Adipose tissue (tissue), 3 donors: ENCODE measurements around the gene MALT1. TPM values are rescaled to one million over a fixed set of nuclear protein-coding genes. Genes with fewer than 3 reads are reported as not detected.
"Not testable (repeated sequence)": the region's sequence is repeated elsewhere in the genome, so short reads cannot be mapped to it uniquely, and the experiment has no call there.

ENCODE experiments used
- H3K27ac ChIP-seq: one replicate; pipeline ENCODE4 v1.5.1; 2013; ENCODE audit warnings: low read depth, low read length
- WGBS, 3 donors: extraction: QIAGEN DNeasy Blood & Tissue Kit; methylation state at CpG; one replicate each; pipeline ENCODE4 v1.1.7; 2013; 5-methylcytosine and 5-hydroxymethylcytosine counted together
- polyA plus RNA-seq, 3 donors: library from polyadenylated mRNA; stranded (reverse); fragments of 200-250 nt; gene quantifications; one replicate each; pipeline ENCODE4 v1.2.3, GENCODE V29; 2013
- donor health status: healthy with polysubstance abuse.
- donor health status: Bipolar disorder and iron deficiency.
- donor health status: healthy.

MALT1 gene
- polyA plus RNA-seq, 3 donors = 3.3 to 7.5 (median 6.8) TPM

DNA sequence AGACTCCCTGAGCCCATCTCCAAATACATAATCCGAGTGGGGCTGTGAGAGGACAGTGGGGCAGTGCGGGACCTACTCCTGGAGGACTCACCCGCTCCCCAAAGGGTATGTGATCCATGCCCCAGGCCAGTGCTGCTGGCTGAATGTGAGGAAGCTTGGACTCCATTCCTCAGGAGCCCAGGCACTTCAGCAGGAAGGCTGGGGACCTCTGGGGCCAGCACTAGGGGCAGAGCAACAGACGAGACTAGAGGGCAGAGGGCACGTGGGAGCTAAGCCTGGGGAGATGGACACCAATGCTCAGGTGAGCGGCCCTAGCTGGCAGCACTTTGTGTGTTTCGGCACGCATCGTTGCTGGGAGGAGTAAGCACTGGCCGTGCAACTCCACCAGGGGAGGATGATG lies 84.9 kb downstream of the MALT1 start:
- WGBS, 3 donors = 85 to 90% (median 88%) methylated on average over 8 to 9 of the region's 10 CpGs
- H3K27ac ChIP-seq = no peak overlapping the region

DNA sequence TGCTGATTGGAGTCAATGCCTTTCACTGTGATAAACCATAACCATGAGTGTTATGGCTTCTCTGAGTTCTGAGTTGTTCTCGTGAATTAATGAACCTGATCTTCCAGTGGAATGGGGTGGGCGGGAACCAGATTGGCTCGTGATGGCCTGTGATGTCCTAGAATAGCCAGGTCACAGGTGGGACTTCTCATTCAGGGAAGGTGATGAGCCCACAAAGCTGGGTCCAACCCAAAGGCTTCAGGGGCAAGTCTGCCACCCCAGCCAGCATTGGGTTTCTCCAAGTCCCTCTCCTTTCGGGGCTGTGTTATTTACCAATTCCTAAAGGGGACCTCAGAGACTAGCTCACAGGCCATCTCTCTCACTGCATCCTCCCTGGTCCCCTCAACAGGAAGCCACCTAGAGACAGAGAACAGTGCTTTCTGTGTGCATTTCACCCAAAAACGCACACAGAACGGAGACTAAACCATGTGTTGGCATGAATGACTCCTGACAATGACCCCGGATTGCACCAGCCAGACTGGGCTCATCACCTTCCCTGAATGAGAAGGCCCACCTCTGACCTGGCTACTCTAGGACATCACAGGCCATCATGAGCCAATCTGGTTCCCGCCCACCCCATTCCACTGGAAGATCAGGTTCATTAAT lies 85.5 kb downstream of the MALT1 start:
- no peak overlapping the region for H3K27ac ChIP-seq
- 87 to 95% (median 90%) methylated on average over 8 of the region's 8 CpGs for WGBS, 3 donors

DNA sequence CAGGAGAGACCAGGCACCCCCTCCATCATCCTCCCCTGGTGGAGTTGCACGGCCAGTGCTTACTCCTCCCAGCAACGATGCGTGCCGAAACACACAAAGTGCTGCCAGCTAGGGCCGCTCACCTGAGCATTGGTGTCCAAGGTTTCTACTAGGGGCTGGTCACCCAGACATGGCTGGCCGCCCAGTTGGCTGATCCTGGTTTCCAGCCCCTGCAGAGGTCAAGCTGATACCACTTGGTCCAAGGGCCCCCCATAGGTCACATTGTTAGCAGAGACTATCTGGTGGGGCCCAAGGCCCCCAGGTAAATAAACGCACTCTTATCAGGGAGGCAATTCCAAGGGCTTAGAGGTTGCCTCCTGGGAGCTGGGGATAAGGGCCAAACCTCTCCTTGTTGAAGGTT lies 86.1 kb downstream of the MALT1 start:
- WGBS, 3 donors = 89 to 98% (median 95%) methylated on average over 6 to 7 of the region's 7 CpGs
- not testable (repeated sequence) for H3K27ac ChIP-seq

DNA sequence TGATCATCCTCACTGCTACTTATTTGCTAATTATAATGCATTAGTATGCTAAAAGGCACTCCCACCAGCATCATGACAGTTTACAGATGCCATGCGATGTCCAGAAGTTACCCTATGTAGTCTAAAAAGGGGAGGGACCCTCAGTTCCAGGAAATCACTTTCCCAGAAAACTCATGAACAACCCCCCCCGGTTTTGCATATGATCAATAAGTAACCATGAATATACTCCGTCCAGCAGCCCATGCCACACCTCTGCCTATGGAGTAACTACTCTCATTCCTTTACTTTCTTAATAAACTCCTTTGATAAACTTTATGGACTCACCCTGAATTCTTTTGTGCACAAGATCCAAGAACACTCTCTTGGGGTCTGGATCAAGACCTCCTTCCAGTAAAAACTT lies 86.8 kb downstream of the MALT1 start:
- no peak overlapping the region for H3K27ac ChIP-seq
- WGBS, 3 donors = 53 to 90% (median 70%) methylated on average over 3 of the region's 3 CpGs

DNA sequence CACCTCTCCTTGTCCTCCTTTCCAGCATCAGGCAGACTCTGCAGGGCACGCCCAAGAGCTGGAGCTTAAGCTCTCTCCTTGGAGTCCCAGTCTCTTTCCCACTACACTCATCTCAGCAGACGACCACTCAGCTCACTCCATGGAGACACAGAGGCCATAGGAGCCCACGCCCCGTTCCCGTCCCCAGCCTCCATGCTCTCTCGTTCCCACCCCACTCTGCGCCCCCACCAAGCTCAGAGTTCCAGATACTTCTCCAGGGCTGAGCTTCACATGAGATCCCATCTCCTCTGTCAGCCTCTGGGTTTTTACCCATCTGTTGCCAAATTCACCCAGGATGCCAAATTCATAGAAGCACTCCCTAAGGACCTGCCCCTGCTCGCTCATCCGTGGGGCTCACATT lies 87.3 kb downstream of the MALT1 start:
- 80 to 86% (median 86%) methylated on average over 9 of the region's 9 CpGs for WGBS, 3 donors
- H3K27ac ChIP-seq = no peak overlapping the region

DNA sequence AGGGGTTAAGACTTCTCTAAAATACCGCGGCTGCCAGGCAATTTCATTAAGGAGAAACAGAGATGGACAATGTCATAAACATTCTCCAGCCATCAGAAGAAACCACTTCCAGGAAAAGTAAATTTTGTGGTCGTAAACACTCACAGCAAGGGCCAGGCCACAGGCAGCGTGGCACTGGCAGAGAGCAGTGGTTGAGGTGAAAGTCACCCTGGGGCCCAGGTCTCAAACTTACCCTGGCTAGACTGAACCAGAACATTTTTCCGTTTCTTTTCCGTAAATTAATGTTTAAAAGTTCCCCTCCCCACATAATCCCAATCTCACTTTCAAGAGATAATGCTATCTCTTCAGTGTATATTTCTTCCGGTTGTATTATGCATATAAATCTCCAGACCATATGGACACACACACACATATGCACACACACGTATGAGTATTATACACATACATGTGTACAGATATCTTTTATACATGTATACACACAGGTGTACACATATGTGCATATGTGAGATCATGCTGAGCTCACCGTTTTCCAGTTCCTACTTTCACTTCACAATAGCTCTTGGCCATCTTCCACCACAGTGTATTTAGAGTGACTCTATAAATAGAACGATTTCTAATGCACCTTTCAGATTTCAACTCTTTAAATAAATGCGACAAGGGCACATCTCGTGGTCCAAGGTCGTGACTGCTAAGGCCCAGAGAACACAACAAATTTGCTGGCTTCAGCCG lies 90.1 kb downstream of the MALT1 start:
- WGBS, 3 donors = 48 to 68% (median 59%) methylated on average over 14 of the region's 14 CpGs
- no peak overlapping the region for H3K27ac ChIP-seq

DNA sequence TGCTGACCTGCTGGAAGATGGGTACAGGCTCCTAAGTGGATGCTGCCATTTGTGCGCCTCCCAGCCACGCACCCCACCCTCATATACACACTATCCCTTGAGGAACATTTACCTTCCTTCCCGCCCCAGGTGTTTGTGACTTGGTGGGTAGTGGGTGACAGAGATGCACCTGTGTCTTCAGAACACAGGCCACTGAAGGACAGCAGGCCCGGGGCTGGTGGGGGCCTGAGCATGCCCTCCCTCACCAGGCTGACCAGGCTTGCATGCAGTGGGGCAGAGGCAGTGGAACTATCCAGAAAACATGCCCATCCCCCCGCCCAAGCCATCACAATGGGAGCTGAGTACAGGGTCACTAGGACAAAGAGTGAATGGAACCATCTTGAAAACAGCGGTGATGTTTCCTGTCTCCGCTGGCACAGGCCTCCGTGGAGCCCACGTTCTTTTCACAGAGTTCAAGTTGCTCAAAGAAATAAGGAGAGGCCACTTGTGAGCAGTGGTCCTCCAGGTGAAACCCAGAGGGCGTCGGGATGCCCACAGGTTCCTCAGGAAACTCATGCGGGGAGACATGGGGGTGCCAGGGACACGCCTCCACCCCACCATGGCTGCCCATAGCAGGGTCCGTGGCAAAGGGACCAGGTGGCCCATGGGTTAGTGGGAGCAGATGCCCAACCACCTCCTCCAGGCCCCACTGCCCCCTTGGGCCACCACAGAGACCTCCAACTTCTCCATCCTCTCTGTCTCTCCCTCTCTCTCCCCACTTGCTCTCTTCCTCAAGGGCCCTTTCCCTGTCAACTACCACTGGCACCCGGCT lies 90.9 kb downstream of the MALT1 start:
- no peak overlapping the region for H3K27ac ChIP-seq
- 88 to 93% (median 91%) methylated on average over 15 of the region's 15 CpGs for WGBS, 3 donors

DNA sequence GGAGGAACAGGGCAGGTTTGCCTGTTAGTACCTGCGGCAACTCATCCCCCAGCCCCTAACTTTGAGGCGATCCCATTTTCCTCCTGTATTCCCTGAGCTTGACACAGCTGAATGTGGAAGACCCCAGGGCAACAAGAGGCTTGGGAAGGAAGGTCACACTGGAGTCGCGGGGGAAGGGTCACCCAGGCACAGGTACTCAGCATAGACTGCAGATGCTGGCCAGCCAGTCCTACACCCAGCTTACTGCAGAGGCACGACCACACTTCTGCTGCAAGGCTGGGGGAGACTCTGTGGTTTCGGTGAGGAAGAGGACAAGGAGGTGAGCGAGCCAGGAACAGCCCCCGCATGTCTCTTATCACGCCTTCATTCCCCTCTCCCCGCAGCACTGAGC lies 91.5 kb downstream of the MALT1 start:
- WGBS, 3 donors = 62 to 89% (median 73%) methylated on average over 10 of the region's 10 CpGs
- H3K27ac ChIP-seq = no peak overlapping the region

DNA sequence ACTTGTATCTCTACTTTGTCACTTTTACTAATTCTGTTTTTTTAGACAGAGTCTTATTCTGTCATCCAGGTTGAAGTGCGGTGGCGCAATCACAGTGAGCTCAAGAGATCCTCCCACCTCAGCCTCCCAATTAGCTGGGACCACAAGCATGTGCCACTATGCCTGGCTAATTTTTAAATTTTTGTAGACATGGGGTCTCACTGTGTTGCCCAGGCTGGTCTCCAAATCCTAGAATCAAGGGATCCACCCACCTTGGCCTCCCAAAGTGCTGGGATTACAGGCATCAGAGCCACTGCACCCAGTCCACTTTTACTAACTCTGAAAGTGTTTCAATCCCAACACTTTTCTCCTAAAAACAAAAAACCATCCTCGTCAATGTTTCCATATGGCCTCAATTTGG lies 94.9 kb downstream of the MALT1 start:
- 50 to 81% (median 71%) methylated on average over 3 of the region's 3 CpGs for WGBS, 3 donors
- no peak overlapping the region for H3K27ac ChIP-seq

DNA sequence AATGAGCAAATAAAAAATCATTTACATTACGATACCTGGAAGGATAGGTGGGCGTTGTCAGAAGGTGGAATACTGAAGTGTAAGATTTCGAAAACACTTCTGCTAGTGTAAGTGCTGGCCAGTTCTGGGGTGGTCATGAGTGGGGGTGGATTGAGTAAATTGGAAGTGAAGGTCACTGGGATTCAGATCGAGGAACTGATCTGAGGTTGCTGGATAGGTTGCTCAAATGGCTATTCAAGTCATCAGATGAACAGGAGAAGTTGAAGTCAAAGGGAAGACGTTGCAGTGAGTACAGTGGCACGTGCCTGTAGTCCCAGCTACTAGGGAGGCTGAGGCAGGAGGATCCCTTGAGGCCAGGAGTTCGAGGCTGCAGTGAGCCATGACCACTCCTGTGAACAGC lies 95.7 kb downstream of the MALT1 start:
- H3K27ac ChIP-seq = no peak overlapping the region
- 70 to 81% (median 80%) methylated on average over 7 of the region's 7 CpGs for WGBS, 3 donors

DNA sequence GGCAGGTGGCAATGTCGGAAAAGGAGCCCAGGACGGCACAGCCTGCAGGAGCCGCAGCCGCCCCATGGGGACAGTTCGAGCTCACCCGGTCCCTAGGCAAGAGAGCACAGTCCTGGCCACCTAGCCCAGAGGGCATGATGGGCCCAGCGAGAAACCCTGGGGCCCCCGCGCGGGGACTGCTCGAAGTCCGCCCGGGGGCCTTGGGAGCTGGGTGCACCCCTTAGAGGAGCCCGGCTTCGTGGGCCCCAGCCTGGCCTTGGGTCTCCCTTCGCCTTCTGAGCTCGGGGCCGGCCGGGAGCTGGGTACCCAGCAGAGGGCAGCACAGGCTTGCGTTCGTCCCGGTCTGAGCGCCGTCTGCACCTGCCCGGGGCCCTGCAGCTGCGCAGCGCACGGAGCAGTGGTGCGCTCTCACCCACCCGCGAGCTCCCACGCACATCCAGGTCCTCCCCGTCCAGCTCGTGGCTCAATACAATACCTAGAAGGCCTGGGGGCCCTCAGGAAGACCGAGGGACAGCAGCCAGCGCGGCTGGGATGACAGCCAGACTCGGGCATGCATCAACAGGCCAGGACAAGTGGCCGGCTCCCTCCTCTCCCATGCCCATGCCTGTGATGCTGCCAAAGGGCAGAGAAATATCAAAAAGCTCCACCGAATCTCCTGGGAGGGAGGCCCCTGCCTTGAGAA lies 97.2 kb downstream of the MALT1 start:
- no peak overlapping the region for H3K27ac ChIP-seq
- 11 to 13% (median 12%) methylated on average over 32 to 40 of the region's 40 CpGs for WGBS, 3 donors

DNA sequence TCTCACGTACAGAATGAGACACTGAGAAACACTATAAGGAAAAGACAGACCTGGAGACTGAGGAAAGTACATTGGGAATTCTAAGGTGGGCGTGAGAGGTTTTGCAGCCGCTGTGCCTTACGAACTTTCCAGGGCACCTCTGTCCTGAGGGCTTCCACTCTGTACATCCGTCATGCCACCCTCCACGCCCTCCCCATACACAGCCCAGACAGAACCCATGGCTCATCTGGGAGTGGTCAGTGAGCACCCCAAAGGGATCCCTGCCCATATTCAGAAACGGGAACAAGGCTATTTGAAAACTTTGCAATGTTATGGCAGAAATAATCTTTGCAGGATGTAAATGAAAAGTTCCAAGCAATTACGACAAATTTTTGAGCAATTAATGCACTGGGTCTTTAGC lies 98.1 kb downstream of the MALT1 start:
- 81 to 86% (median 86%) methylated on average over 8 of the region's 8 CpGs for WGBS, 3 donors
- no peak overlapping the region for H3K27ac ChIP-seq

DNA sequence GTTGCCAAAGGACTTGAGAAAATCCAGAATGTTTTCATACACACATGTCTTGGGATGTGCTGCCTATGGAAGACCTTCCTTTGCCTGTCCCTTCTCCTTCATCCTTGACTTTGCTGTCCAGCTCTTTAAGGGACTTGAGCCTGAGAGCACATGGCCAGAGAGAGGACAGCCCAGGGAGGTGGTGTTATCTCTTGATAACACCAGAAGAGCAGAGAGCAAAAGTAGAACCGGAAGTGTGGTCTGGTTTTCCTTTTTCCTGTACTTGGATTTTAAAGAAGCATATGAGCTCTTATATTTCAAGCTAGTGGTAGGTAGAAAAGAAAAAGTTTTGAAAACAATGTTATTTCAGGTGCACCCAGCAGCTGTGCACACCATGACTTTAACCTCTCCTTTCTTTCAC lies 99.3 kb downstream of the MALT1 start:
- 9 to 41% (median 21%) methylated on average over 1 of the region's 1 CpG for WGBS, 3 donors
- no peak overlapping the region for H3K27ac ChIP-seq

DNA sequence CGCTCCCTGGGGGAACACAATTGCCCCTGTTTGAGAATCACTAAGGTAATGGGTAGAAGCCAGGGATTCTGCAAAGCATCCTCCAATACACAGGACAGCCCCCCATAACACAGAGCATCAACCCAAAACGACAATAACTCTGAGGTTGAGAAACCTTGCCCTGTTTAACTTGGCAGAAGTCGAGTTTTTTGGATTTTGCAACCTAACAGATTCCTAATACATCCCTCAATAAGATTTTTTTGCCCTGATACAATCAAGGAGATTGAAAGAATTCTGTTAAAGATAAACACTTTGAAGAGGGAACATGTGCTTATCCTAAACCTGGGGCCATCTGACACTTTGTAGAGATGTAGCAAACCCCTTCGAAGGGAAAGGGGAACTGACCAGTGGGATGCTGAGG lies 100.9 kb downstream of the MALT1 start:
- WGBS, 3 donors = 60 to 68% (median 62%) methylated on average over 4 of the region's 4 CpGs
- H3K27ac ChIP-seq = no peak overlapping the region

DNA sequence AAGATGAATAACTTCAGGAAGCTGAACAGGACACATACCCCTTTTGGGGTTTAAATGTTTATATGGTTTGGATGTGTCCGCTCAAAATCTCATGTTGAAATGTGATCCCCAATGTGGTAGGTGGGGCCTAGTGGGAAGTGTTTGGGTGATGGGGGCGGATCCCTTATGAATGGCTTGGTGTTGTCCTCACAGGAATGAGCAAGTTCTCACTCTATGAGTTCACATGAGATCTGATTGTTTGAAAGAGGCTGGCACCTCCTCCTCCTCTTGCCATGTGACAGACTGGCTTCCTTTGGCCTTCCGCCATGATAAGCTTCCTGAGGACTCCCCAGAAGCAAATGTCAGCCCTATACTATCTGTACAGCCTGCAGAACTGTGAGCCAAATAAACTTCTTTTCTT lies 104.8 kb downstream of the MALT1 start:
- WGBS, 3 donors = 90 to 94% (median 91%) methylated on average over 3 of the region's 3 CpGs
- H3K27ac ChIP-seq = no peak overlapping the region

DNA sequence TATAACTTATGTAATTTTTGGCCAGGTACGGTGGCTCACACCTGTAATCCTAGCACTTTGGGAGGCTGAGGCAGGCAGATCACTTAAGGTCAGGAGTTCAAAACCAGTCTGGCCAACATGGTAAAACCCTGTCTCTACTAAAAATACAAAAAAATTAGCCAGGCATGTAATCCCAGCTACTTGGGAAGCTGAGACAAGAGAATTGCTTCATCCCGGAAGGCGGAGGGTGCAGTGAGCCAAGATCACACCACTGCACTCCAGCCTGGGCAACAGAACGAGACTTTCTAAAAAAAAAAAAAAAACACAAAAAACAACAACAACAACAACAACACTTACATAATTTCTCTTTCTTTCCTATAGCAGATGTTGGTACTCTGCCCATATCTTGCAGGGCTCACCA lies 105.3 kb downstream of the MALT1 start:
- not testable (repeated sequence) for H3K27ac ChIP-seq
- 64 to 81% (median 75%) methylated on average over 4 of the region's 4 CpGs for WGBS, 3 donors

DNA sequence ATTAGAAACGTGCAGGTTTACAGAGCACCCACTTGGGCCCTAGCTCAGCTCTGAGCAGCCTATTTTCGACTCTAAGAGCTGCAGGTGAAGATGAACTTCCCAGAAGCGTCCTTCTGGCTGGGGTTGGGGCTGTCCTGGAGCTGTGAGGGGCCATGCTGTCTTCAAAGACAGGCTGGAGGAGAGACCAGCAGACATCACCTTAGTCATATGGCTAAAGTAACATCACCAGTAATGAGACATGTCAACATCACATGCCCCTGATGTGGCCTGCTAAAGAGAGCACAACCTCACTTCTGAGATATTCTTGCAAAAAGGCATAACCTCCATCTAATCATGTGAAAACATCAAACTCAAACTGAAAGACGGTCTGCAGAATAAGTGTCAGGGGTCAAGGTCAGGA lies 106.2 kb downstream of the MALT1 start:
- 53 to 82% (median 78%) methylated on average over 4 of the region's 4 CpGs for WGBS, 3 donors
- H3K27ac ChIP-seq = no peak overlapping the region

DNA sequence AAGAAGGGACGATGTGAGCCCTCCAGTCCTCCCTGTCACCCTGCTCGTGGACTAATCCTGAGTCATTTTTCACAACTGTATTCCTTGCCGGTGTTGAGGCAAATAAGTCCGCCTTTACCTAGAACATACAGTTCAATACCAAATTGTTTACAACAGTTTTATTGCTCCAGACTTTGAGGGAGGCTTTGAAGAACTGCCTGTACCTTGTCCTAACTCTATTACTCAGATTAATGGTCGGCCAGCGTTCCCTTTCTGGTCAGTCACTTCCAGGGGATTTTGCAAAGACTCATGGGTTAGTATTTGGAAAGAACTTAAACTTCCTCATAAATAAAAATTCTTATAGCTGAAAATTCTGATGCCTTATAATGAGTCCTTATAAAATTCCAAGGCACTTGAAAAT lies 108.3 kb downstream of the MALT1 start:
- no peak overlapping the region for H3K27ac ChIP-seq
- 59 to 78% (median 76%) methylated on average over 6 of the region's 6 CpGs for WGBS, 3 donors

DNA sequence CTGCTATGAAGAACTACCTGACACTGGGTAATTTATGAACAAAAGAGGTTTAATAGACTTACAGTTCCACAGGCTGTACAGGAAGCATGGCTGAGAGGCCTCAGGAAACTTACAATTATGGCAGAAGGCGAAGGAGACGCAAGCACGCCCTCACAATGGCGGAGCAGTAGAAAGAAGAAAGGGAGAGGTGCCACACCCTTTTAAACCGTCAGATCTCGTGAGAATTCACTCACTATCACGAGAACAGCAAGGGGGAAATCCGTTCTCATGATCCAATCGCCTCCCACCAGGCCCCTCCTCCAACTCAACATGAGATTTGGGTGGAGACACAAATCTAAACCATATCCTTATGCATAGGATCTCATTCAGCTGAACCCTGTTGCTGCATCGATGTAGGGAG lies 108.8 kb downstream of the MALT1 start:
- H3K27ac ChIP-seq = no peak overlapping the region
- WGBS, 3 donors = 79 to 87% (median 80%) methylated on average over 10 of the region's 10 CpGs
